T47D (cell line): ENCODE data around the gene SPECC1L.

Experiments
- DNase-seq, 2 experiments: peaks; one replicate each; pipeline versions ENCODE4 v3.0.0 to v3.0.0-alpha.2; 2011 to 2012; ENCODE audit warnings: low read depth in 1 of 2, low spot score in 1 of 2
- JUND ChIP-seq: IDR thresholded peaks from 2 replicates; pipeline ENCODE4 v1.6.1; 2012; ENCODE audit warnings: low read depth
- in situ Hi-C: cut with HindIII; loops from 2 replicates; pipeline ENCODE4 v1.10.0; 2016; ENCODE audit warnings: low sequenced_read_pairs, low pct_unique_long_range_greater_than_20kb

Gene SPECC1L

GRCh38 chr22:24386937-24387471 lies 116.4 kb downstream of the SPECC1L start:
- in situ Hi-C loops, result no loop called here
- DNase-seq, result no peak
- TF ChIP-seq JUND, result no peak

GRCh38 chr22:24389680-24390079 lies 119.0 kb downstream of the SPECC1L start:
- no peak for TF ChIP-seq JUND
- DNase-seq, result no peak
- in situ Hi-C loops, result no loop called here

DNA sequence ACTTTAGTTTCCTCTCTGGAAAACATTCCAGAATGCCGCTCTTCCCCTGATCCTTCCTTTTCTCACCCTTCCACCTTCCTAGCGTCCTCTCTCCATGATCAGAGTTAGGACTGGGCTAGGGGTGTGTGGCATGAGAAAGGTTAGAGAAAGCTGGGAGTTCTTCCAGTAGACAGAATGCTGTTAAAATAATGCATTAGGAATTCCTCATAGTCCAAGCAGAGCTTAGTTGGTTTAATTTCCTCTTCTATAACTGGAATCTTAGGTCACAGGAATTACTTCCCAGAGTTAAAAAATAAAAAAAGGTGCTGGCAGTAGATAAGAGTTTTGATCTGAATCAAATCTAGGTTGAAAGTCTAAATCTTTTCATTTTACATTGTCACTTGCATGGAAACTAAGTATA lies 119.5 kb downstream of the SPECC1L start:
- DNase-seq, result no peak
- in situ Hi-C loops, result no loop called here
- TF ChIP-seq JUND, result no peak

DNA sequence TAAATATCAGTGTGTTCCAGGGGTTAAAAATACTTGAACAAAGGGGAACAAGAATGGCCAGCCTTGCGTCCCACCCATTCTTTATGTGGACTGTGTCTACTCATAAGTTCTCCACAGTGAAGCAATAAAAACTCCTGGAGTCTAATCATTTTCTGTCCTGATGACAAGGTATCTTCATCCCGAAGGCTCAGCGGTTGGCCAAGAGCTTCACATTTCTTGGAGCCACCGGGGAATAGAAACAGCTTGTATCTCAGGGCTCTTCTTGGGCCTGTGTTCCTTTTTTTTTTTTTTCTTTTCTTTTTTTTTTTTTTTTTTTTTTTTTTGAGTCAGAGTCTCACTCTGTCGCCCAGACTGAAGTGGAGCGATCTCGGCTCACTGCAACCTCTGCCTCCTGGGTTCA lies 119.9 kb downstream of the SPECC1L start:
- TF ChIP-seq JUND, result no peak
- in situ Hi-C loops, result no loop called here
- DNase-seq, result no peak

GRCh38 chr22:24391836-24392217 lies 121.2 kb downstream of the SPECC1L start:
- peak in 1 of 2 experiments; percentile 27 for DNase-seq
- TF ChIP-seq JUND, result no peak
- in situ Hi-C loops, result no loop called here

DNA sequence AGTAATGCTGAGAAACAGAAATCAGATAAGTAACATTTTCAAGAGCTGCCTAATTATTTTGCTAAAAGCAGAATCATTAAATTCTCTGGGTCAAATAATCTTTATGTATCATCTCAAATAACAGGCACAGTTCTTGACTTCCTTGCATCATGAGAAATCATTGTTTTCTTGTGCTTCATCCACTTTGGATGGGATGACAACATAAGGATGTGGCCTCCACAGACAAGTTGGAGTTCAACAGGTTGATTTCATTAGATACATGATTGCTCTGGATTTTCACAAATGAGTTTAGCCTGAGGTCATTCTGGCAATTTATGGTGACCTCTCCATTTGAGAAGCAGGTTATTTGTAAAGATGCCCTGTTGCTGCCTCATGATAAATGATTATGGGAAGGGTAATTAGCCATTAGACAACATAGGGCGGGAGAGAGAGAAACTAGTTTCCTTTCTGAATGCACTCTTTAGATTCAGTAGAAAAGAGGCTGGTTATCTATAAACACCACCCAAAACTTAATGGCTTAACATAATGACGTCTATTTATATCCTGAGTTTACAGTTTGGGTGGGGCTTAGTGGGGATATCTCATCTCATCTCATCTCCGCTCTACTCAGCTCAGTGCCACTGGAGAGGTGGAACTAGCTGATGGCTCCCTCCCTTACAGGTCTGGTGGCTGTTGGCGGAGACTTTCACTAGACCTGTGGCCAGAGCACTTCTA lies 121.7 kb downstream of the SPECC1L start:
- in situ Hi-C loops, result no loop called here
- DNase-seq, result no peak
- 0 out of 2 replicates have a peak, but pooled peaks have one; percentile 36 for TF ChIP-seq JUND

- no peak for TF ChIP-seq JUND
- in situ Hi-C loops, result no loop called here
- no peak for DNase-seq
These were observed 122.5 kb downstream of the SPECC1L start for GRCh38 chr22:24393012-24393559.

DNA sequence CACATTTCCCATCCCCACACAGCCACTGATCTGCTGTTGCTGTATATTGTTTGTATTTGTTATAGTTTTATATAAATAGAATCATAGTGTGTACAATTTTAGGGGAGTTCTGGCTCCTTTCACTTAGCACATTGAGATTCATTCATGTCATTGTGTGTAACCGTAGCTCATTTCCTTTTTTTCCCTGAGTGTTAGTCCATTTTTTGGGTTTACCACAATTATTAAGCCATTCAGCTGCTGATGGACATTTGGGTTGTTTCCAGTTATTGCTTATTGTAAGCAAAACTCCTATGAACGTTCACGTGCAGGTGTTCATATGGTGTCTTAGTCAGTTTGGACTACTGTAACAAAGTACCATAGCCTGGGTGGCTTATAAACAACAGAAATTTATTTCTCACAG lies 123.2 kb downstream of the SPECC1L start:
- DNase-seq, result no peak
- in situ Hi-C loops, result no loop called here
- no peak for TF ChIP-seq JUND

- no peak for TF ChIP-seq JUND
- no peak for DNase-seq
- in situ Hi-C loops, result no loop called here
These were observed 123.6 kb downstream of the SPECC1L start for GRCh38 chr22:24394254-24394653.

DNA sequence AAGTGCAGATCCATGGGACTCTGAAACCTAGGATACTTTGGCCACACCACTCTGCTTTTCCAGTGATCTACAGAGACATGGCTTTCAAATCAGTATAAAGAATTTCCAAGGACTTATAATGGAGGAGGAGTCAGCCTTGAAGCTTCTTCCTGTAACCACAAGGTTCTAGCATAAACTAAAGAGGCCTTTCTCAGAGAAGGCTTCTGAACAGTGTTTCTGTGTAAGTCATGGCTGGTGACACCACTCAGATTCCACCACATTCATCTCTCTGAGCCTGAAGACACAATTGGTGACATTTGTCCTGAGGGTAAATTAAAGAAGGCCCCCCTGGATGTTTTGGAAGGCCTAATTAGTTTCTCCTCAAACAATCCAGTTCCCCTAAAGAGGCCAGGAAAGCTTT lies 127.8 kb downstream of the SPECC1L start:
- no peak for DNase-seq
- in situ Hi-C loops, result no loop called here
- no peak for TF ChIP-seq JUND

DNA sequence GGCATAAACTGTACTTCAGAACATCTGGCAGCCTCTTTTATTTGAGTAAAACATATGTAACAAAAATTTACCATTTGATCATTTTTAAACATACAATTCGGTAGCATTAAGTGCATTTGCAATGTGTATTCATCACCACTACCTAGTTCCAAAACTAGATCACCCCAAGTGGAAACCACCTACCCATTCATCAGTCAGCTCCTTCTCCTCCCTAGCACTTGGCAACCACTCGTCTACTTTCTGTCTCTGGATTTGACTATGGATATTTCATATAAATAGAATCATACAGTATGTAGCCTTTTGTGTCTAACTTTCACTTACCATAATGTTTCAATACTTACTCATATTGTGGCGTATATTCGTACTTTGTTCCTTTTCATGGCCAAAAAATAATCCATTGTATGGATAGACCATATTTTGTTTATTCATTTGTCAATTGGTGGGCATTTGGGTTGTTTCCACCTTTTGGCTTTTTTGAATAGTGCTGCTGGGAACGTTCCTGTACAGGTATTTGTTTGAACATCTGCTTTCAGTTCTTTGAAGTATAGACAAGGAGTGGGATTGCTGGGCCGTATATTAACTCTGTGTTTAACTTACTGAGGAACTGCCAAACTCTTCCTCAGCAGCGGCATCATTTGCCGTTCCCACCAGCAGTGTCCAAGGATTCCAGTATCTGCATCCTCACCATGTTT lies 129.5 kb downstream of the SPECC1L start:
- TF ChIP-seq JUND, result no peak
- in situ Hi-C loops, result no loop called here
- DNase-seq, result no peak

DNA sequence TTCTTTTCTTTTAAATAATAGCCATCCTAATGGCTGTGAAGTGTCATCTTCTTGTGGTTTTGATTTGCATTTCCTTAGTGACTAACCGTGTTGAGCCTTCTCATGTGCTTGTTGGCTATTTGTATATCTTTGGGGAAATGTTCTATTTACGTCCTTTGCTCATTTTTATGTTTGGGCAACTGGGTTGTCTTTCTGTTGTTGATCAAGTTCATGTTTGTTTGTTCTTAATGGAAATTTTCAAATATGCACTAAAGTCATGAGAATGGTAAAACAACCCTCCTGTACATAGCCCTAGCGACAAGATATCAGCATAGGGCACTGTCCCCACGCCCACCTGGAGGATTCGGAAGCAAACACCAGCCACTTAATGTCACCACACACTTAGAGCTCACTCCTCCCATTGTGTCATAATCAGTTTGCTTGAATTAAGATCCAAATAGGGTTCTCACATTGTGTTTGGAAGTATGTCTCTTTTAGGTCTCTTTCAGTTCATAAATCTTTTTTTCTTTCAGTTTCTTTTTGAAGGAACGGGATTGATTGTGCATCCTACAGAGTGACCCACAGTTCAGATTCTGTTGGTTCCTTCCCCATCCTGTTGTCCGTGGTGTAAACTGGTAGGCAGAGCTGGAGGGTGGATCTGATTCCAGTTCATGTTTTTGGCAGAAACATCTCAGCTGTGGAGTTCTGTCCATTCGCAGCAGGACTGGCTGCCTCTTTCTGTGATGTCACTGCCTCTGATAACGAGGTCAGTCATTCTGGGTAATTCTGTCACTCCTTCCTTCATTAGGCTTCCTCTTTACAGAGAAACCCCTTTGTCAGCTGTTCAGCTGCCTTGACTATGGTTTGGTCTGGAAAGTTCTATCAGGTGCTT lies 130.3 kb downstream of the SPECC1L start:
- in situ Hi-C loops, result no loop called here

More for the DNA sequence above, 130.3 kb downstream of the SPECC1L start:
- no peak for DNase-seq
- no peak for TF ChIP-seq JUND
